ENCODE results near the gene COPS9.

DNA sequence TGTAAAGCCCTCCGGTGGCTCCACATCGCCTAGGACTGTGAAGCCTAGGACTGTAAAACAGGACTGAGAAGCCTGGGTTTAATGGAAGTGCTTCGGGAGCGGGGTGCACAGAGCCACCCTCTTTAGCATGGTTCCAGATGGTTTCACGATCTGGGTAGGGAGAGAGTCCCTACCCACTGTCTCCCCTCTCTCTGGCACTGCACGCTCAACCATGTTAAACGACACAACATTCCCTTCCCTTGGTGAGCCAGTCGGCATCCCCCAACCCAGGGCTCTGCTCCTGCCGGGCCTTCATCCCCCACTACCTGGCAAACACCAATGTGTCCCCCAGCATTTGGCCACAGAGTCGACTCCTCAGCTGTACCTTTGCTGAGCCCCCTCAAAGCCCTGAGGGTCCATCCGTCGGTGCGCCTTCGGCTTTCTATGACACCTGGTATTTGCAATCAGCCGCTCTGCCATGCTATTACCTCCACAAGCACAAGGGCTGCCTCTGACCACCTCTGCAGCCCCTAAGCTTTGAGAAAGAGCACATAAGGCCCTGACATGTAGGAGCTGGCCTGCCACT, 1.1 kb downstream of the COPS9 start:
- TF ChIP-seq, protein P1, sequence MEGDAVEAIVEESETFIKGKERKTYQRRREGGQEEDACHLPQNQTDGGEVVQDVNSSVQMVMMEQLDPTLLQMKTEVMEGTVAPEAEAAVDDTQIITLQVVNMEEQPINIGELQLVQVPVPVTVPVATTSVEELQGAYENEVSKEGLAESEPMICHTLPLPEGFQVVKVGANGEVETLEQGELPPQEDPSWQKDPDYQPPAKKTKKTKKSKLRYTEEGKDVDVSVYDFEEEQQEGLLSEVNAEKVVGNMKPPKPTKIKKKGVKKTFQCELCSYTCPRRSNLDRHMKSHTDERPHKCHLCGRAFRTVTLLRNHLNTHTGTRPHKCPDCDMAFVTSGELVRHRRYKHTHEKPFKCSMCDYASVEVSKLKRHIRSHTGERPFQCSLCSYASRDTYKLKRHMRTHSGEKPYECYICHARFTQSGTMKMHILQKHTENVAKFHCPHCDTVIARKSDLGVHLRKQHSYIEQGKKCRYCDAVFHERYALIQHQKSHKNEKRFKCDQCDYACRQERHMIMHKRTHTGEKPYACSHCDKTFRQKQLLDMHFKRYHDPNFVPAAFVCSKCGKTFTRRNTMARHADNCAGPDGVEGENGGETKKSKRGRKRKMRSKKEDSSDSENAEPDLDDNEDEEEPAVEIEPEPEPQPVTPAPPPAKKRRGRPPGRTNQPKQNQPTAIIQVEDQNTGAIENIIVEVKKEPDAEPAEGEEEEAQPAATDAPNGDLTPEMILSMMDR (IDR thresholded peaks at IDR 0.05) = no peak
- TF ChIP-seq POLR2A (IDR thresholded peaks at IDR 0.05) (no peak), POLR2AphosphoS5 (IDR thresholded peaks at IDR 0.05) (no peak)
